GM18861 (cell line): Measurements from ENCODE around the gene DPPA4.
"Not testable (repeated sequence)": the region's sequence is repeated elsewhere in the genome, so short reads cannot be mapped to it uniquely, and the experiment has no call there.

Experiments used
- ATAC-seq: cut with Tn5 transposase; IDR thresholded peaks from one replicate; pipeline ENCODE4 v1.9.1; 2021; ENCODE audit not compliant: unreplicated experiment

The DPPA4 gene

GRCh38 chr3:109337393-109337792, at the start of gene DPPA4:
Gene DPPA4, minus strand, starts transcription at chr3:109337546. Its CDS starts 29 bp downstream, at chr3:109337517.
- ATAC-seq: no peak

DNA sequence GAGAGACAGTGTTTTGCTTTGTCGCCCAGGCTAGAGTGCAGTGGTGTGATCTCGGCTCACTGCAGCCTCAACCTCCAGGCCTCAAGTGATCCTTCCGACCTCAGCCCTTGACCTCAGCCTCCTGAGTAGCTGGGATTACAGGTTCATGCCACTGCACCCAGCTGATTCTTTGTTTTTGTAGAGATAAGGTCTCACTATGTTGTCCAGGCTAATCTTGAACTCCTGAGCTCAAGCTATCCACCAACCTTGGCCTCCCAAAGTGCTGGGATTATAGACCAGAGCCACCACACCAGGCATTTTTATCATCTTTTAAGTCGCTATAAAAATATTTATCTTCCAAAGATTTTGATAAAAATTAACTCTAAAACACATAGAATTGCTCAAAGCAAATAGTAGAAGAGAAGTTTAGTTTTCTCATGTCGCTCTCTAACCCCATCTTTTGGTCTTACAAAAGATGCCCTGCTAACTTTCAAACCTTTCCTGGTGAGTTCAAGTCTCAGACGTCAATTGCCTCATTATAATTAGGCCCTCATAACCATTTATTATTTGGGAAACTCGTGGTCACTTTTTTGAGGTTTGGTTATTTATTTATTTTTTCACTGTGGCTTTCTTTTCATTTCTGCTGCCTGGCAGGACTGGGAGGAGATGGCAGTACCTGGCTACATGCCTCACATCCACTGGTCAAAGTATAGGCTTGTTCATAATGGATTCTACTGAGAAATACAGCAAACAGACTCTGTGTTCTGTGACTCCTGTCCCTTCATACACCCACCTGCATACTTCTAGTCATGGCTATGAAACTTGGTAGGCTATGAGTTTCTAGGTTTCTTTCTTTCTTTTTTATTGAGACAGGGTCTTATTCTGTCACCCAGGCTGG, 48.3 kb upstream of the DPPA4 start:
- no peak for ATAC-seq

DNA sequence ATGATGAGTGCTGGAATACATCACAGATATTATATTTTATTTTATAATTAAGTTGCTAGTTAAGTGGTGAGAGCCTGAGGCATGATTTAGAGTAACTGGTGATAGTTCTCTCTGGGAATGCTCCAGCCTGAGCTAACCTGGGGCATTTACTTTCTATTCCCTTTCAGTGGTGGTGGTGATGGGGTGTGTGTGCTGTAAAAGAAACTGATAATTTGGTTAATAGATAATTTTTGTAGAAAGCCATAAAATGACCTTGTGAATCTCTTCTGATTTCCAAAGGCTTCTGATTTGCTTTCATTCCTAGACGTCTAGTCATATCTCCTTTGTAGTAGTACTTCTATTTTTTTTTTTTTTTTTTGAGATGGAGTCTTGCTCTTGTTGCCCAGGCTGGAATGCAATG, 46.8 kb upstream of the DPPA4 start:
- no peak for ATAC-seq

DNA sequence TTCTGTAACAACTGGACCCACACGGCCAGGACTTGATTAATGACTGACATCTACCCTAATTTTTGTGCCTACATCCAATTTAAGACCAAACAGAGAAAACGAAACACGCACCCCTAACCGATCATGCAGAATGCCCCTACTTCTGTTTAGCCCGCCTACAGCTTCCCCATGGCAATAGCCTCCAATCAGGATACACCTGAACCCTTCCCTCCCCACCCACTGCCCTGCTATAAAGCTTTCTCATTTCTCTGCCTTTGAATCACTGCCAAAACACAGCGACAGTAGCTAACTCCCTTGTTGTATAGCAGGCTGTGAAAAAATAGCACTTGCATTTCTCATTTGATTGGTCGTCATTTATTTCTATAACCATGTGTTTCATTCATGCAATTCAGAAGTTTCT, 45.2 kb upstream of the DPPA4 start:
- ATAC-seq: no peak

DNA sequence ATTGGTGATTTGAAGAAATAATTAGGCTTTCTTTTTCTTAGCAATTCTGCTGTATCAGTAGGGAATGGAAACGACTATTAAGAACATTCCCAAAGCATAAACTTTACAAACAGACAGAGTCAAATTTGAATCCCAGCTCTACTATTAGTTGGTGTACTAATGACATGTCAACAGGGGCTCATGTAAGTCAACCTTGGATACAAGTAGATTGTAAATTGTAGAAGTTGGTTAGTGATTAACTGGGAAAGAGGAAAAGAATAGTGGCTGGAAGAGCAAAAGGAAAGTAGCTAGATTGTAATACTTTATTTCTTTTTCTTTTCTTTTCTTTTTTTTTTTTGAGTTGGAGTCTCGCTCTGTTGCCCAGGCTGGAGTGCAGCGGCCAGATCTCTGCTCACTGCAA, 38.6 kb upstream of the DPPA4 start:
- ATAC-seq: no peak

- not testable (repeated sequence) for ATAC-seq
These were observed 37.1 kb upstream of the DPPA4 start for GRCh38 chr3:109374434-109374833.

DNA sequence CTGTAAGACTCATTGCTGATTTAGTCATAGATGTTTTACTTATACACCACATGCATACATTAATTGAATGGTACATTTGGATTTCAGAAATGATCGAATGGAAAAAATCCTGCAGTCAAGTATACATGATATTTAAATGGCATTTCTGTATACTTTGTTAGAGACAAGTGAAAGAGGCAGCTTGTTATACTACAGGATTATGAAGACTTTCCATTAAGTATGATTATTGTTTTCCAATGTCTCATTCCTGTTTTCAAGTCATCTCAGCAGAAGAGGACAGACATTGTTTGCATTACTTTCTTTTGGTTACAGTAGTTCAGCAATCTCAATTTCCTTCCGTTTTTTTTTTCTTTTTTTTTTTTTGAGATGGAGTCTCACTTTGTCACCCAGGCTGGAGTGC, 36.6 kb upstream of the DPPA4 start:
- no peak for ATAC-seq

DNA sequence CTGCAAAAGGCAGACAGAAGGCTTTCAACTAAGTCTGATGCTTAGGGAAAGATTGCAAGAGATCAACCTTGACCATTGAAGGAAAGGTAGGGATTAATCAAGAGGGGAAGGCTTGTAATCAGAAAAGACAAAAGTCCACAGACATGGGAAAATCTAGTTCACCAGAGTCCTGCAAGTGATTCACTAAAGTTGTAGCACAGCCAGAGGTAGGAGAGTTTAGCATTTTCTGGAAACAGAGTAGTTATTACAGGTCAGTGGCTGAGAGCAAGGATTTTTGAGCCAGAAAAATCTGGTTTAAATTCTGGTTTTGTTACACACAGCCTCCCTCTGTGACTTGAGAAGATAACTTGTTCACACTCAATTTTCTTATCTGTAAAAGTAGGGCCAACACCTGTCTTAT, 35.3 kb upstream of the DPPA4 start:
- ATAC-seq: no peak

- no peak for ATAC-seq
These were observed 32.2 kb upstream of the DPPA4 start for GRCh38 chr3:109369510-109369909.

DNA sequence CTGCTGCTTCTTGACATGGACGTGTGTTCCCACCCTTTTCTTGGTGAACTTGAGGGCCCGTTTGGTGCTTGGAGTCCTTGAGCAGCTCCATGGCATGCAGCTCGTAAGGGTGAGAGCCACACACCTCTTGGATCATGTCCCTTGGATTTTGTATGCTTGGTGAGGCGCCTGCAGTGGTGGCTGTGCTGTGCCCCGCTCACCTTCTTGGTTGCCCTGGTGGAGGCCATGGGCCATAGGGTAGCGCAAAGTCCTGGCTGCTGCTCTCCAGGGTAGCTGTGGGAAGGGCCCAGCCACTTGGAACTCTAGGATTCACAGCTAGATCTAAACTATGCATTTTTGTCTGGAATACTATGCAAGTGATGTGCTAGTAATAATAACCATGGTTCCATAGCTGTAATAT, 26.7 kb upstream of the DPPA4 start:
- ATAC-seq: no peak

GRCh38 chr3:109363634-109364033, 26.3 kb upstream of the DPPA4 start:
- ATAC-seq: no peak

GRCh38 chr3:109362823-109363222, 25.5 kb upstream of the DPPA4 start:
- no peak for ATAC-seq

DNA sequence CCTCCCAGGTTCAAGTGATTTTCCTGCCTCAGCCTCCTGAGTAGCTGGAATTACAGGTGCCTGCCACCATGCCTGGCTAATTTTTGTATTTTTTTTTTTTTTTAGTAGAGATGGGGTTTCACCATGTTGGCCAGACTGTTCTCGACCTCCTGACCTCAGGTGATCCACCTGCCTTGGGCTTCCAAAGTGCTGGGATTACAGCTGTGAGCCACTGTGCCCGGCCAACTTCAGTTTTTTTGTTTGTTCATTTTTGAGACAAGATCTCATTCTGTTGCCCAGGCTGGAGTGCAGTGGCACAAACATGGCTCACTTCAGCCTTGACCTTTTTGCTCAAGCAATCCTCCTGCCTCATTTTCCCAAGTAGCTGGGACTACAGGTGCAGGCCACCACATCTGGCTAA, 21.5 kb upstream of the DPPA4 start:
- not testable (repeated sequence) for ATAC-seq

DNA sequence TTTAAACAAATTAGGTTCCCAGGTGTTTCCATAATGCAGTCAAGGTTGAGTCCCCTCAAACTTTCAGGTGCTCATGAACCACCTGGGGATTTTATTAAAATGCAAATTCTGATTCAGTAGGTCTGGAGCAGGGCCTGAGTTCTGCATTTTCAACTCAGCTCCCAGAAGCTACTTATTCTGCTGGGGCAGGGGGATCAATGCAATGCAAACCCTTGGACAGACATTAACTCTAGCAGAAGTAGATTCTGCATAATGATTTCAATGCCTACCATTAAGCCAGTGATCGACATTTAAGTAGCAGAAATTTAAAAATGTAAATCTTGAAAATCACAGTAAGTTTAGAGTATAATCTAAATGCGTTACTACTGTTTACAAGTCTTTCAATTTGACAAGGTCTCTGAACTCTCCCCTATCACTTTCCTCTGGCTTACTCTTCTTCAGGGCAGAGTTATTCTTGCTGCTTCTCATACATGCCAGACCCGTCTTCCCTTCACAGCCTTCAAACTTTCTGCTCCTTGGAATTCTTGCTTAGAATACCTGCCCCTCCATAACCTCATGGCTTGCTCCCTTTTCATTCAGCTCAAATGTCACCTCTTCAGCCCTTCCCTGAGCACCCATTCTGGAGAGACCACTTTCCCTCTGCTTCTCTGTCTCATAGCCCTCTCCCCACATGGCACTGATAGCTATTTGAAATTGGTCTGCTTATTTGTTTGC, 19.3 kb upstream of the DPPA4 start:
- no peak for ATAC-seq

DNA sequence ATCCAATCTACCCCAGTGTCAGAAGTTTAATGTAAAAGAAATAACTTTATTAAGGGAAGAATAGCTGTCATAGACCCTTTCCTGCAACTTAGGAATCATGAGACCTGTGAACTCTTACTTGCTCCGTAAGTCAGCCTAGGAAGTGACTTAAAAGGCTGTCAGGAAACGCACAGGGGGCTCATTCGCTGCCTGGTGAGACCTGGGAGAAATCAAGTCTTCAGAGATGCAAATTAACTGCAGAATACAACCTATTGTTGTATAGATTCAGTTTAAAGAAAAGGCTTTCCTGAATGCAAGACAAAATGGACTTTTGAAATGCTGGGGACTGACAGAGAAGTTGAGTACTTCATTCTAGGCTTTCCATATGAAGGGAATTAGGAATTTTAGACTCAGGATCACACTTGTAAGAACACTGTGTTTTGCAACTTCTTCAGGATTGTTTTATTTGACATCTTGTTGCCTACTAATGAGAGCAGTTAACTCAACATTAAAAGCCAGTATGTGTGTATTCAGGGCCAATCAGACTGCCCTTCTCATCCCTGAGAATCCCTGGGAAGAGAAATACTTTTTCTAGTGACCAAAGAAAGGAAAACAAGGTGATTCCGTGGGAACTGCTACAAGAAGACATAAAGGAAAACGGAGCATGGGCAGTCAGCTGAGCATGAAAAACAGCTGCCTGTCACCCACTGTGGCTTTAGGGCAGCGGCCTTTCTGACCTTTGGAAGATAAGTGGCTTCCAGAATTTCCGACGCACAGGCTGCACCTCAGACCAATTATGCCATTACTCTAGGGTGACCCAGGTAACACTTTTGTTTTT, 18.5 kb upstream of the DPPA4 start:
- no peak for ATAC-seq

DNA sequence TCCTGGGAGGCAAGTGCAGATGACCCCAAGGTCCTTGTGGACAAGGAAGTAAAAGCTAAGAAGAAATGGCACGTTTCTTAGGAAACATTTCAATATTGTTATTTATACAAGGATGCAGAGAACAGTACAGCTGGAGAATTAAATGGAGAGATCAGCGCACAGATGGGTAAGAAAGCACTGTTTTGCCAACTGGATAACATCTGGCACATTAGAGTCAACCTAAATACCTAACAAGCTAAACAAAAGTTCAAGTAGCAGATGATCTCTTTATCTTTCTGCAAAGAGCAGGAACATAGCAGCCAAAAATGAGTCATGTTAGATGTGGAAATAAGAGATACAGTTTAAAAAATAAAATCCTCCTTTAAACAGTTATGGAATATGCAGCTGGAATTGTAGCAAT, 15.7 kb upstream of the DPPA4 start:
- no peak for ATAC-seq

GRCh38 chr3:109351231-109351630, 13.9 kb upstream of the DPPA4 start:
- ATAC-seq: no peak

DNA sequence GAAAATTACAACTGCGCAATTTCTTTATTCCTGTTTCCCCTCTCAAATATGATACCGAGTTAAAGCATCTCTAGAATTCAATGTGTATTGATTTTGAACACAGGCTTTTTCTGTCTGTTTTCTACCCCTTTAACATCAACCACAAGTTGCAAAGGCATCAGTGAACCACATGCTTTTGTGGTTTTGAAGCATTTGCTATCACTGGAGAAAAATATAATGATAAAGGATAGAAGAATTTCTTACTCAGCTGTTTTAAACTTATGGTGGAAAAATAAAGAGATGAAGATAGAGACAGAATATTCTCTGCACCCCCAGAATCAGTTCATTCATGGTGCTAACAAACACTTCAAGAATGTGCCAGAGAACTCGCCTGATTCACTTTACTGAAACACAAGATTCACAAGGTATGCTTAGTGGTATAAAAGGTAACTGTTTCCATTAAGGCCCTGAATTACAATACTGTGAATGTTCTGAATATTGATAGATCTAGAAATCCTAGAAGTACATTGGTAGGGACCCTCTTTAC, 9.5 kb upstream of the DPPA4 start:
- no peak for ATAC-seq

- ATAC-seq: no peak
These were observed 8.8 kb upstream of the DPPA4 start for GRCh38 chr3:109346099-109346498.

- no peak for ATAC-seq
These were observed 2.6 kb upstream of the DPPA4 start for GRCh38 chr3:109339714-109340648.
